Sigmoid colon (tissue), 4 donors: ENCODE measurements around the gene CPLX3.

Experiments used
- POLR2A ChIP-seq, 2 donors: fragments of 450-650 bp; IDR thresholded peaks; one replicate each; pipeline ENCODE4 v1.6.1; 2016; ENCODE audit warnings: antibody characterized with exemption in 2 of 2, mild to moderate bottlenecking in 2 of 2, moderate library complexity in 2 of 2
- POLR2AphosphoS5 ChIP-seq, 4 donors: sonication (generic); formaldehyde crosslinking; IDR thresholded peaks; one replicate each; pipeline ENCODE4 v1.6.1; 2017; ENCODE audit warnings: antibody characterized with exemption in 4 of 4
- TF ChIP-seq, protein P1 (sequence below), 4 experiments: fragments of 450-650 bp in 3 of 4; fragments of 200-600 bp in 1 of 4; IDR thresholded peaks; one replicate each; pipeline ENCODE4 v1.5.1; 2016 to 2019; ENCODE audit warnings: antibody characterized with exemption in 4 of 4, mild to moderate bottlenecking in 3 of 4, moderate library complexity in 2 of 4

DNA sequence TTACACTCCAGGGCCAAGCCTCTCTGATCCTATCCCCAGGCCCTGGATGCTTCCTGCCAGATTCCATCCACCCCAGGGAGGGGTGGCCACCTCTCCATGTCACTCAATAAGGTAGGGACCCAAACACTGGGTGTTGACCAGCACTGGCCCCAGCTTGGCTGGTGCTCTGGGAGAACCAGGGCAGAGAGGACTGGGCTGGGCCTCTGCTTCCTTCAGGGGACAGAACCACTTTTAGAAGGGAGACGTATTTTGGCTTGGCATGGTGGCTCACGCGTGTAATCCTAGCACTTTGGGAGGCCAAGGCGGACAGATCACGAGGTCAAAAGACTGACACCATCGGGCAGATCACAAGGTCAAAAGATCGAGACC is 4.7 kb upstream of the CPLX3 start:
- TF ChIP-seq POLR2AphosphoS5 (IDR thresholded peaks at IDR 0.05) (no peak), POLR2A (IDR thresholded peaks at IDR 0.05) (no peak)
- TF ChIP-seq, protein P1, sequence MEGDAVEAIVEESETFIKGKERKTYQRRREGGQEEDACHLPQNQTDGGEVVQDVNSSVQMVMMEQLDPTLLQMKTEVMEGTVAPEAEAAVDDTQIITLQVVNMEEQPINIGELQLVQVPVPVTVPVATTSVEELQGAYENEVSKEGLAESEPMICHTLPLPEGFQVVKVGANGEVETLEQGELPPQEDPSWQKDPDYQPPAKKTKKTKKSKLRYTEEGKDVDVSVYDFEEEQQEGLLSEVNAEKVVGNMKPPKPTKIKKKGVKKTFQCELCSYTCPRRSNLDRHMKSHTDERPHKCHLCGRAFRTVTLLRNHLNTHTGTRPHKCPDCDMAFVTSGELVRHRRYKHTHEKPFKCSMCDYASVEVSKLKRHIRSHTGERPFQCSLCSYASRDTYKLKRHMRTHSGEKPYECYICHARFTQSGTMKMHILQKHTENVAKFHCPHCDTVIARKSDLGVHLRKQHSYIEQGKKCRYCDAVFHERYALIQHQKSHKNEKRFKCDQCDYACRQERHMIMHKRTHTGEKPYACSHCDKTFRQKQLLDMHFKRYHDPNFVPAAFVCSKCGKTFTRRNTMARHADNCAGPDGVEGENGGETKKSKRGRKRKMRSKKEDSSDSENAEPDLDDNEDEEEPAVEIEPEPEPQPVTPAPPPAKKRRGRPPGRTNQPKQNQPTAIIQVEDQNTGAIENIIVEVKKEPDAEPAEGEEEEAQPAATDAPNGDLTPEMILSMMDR (IDR thresholded peaks at IDR 0.05), result no peak
